OCI-M1 (cell line): ENCODE results near the gene IL6.
A peak's percentile ranks its signal among the peaks of the same experiment; 100 is the strongest.
"Not testable (repeated sequence)": the region's sequence is repeated elsewhere in the genome, so short reads cannot be mapped to it uniquely, and the experiment has no call there.

Experiments
- DNase-seq: peaks from one replicate; lab custom pipeline; 2025; lab: John Stamatoyannopoulos, UW

IL6 gene

GRCh38 chr7:22727714-22728035, 675 bp downstream of the IL6 start:
- no peak for DNase-seq

- peak; percentile 73 for DNase-seq
Observed at GRCh38 chr7:22728401-22729029, 1.5 kb downstream of the IL6 start.

GRCh38 chr7:22729180-22729825, 2.3 kb downstream of the IL6 start:
- DNase-seq = no peak

- DNase-seq = no peak
Observed at GRCh38 chr7:22730066-22730710, 3.2 kb downstream of the IL6 start.

- peak; percentile 8 for DNase-seq
Observed at GRCh38 chr7:22730921-22731654, 4.1 kb downstream of the IL6 start.

DNA sequence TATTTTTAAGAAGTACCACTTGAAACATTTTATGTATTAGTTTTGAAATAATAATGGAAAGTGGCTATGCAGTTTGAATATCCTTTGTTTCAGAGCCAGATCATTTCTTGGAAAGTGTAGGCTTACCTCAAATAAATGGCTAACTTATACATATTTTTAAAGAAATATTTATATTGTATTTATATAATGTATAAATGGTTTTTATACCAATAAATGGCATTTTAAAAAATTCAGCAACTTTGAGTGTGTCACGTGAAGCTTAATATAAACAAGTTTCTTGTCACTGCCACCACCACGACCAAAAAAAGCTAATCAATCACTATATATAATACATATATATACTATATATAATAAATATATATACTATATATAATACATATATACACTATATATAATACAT, 4.8 kb downstream of the IL6 start:
- no peak for DNase-seq

- DNase-seq = no peak
Observed at GRCh38 chr7:22732556-22733126, 5.6 kb downstream of the IL6 start.

- DNase-seq = no peak
Observed at GRCh38 chr7:22733761-22734160, 6.8 kb downstream of the IL6 start.

DNA sequence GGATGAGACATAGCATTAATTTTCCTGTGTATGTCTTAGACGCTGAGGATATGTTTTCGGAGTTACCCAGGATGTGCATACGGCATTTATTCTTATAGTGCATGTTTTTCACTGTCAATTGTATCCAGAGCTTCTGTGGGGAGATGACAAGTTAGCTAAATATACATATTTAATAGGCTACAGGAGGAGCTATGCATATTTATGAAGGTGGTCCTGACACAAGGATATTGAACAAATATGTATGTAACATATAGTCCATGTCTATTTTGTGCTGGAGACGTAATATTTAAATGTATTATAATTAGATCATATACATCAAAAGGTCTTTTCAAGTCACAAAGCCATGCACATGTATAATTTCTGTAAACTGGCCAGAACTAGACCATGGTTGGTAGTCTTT, 16.0 kb downstream of the IL6 start:
- DNase-seq = no peak

- DNase-seq = no peak
Observed at GRCh38 chr7:22751341-22751740, 24.3 kb downstream of the IL6 start.

DNA sequence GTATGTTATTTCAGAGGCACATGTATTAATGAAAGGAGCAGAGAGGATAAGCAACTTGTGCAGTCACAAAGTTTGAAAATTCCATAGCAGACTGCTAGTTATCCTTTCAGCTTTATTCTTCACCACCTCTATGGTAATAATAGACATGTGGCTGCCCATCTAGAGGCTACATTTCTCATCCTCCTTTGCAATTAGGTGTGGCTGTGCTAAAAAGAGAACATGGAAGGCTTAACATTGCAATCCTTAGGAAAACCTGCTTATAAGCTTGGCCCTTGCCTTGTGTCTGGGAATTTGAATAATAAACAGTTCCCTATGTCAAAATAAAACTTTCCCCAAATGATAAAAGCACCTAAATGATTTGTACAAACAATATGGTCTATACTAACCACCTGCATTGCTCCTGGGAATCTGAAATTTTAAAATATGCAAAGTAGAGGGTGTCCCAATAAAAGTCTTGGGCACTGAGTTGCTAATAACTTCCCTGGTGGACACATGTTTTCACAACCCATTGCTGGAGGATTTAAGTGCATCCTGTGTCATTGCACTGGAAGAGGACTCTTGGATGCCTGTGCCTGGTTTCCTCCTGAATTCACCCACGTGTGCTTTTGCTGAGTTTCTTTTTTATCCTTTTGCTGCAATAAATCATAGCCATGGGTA, 30.5 kb downstream of the IL6 start:
- DNase-seq = no peak

DNA sequence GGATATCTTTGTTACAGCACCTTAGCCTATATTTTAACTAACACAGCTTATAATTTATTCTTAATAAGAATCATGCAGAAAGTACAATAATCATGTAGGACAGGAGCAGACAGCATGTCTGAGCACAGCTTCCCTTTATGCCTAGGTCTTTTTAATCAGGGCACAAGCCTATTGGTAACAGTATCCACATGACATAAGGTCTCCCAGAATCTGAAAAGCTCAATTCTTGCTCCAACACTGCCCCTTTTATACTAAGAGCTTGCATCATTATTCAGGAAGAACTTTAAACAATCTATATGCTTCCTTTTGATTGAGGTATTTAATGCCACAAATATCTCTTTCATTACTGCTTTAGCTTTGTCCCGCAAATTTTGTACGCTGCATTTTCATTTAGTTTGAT, 31.6 kb downstream of the IL6 start:
- DNase-seq = peak; percentile 1

DNA sequence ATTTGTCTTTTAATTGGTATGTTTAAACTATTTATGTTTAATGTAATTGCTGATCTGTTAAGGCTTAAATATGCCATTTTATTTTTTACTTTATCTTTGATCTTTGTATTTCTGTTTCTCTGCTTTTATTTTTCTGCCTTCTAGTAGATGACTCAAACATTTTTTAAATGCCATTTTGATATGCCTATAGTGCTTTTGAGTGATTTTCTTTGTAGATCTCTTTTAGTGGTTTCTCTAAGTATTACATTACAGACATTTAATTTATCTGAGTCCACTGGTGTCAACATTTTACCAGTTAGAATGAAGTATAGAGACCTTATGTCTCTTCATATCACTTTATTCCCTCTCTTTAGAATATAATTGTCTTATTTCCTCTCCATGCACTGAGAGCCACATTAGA, 32.7 kb downstream of the IL6 start:
- no peak for DNase-seq

DNA sequence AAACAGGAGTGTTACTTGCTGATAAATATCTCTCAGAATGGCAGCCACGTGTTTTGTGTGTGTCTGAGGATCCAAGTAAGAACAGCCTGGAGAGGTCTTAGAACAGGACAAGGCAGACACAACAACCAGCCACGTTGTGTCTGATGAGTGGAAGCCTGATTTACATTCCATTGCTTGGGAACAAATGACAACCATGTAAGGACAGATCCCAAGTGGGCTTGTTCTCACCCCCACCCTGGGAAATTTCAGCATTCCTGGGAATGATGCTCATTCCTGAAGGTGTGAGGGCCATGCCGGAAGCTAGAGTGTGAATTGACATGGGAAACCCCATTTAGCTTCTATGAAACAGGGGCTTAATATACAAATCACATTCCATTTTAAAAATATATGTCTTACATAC, 35.9 kb downstream of the IL6 start:
- no peak for DNase-seq

DNA sequence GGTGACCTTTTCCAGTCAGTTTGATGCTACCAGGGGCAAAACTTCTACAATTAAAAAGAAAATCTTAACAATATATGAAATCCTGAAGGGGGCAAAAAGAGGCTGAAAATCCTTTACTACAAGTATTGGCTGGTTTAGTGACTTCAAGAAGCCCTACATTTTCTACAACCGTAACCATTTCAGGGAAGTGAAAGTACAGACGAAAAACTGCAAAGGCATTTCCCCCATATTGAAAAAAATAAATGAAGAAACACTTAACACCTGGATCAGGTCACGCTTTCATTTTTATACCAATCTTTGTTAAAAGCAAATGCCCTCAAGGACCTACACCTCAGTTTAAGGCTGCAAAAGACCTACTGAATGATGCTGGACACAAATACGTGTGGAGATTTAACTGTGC, 38.6 kb downstream of the IL6 start:
- no peak for DNase-seq

DNA sequence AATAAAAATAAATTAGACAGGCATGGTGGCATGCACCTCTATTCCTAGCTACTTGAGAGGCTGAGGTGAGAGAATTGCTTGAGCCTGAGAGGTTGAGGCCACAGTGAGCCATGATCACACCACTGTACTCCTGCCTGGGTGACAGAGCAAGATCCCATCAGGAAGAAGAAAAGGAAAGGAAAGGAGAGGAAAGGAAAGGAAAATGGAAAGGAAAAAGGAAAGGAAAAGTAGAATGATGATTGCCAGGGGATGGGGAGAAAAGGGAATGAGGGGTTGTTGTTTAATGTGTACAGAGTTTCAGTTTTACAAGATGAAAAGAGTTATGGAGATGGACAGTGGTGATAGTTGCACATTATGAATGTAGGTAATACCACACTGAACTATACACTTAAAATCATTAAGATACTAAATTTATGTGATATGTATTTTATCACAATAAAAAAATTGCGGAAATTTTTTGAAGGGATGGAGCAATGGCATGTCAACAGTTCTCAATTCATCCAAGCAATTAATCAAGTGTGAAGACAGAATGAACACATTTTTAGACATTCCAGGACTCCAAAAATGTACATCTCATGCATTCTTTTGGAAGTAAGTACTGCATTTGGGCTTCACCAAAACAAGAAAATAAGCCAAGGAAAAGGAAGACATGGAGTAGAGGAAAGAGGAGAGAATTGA, 44.3 kb downstream of the IL6 start:
- DNase-seq = no peak

DNA sequence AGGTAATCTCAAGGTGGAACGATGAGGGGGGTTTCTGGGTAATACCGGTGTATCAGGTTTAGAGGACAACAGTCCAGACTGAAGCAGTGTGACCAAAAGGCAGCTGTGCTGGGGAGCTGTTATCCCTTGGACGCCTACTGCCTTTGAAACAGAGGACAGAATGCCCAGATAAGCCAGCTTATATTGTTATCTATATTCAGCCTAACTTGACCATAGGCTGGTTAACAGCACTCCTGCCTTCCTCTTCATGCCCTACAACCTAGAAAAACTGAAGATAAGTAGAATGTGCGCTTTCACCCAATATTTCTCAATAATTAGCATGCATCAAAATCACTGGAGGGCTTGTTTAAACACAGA, 44.9 kb downstream of the IL6 start:
- DNase-seq = peak; percentile 27

- no peak for DNase-seq
Observed at GRCh38 chr7:22772885-22773284, 45.9 kb downstream of the IL6 start.

GRCh38 chr7:22776964-22777363, 50.0 kb downstream of the IL6 start:
- no peak for DNase-seq

GRCh38 chr7:22779730-22780323, 52.8 kb downstream of the IL6 start:
- not testable (repeated sequence) for DNase-seq

- DNase-seq = no peak
Observed at GRCh38 chr7:22781230-22781711, 54.3 kb downstream of the IL6 start.
